ENCODE data around the gene TP63.

The TP63 gene

GRCh38 chr3:189830401-189830800 lies 199.2 kb downstream of the TP63 start:
- no peaks in the 10 kb centered on the region for H3K9me3 ChIP-seq (ENCODE audit: low read length)
- H3K9me2 ChIP-seq (ENCODE audit: low read depth, low read length): no peaks in the 10 kb centered on the region
- H3K79me2 ChIP-seq (ENCODE audit: insufficient read depth, low read length): no peaks in the 10 kb centered on the region

DNA sequence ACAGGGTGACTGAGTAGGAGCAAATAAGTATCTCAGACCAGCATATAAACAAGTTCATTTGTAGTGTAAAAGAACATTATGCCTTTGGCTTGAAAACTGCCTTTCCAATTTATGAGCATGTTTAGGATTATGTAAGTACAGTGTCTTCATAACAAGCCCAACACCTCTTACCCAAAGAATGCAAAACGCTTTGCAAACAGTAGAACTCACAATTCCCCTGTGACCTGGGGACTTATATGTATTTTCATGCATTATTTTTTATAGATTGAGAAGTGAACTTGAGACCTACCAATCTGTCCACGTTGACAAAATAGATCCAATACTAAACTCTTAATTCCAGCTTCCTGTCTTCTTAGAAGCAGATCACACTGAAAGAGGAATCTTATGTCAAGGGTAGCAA lies 202.1 kb downstream of the TP63 start:
- Histone ChIP-seq H3K27me3 (ENCODE audit: insufficient read depth, low read length) (no peaks in the 10 kb centered on the region), H3K27ac (ENCODE audit: low read depth, low read length, poor library complexity, severe bottlenecking) (no peak overlapping the region), H3K9ac (ENCODE audit: low read length) (no peak overlapping the region), H3F3A (ENCODE audit: insufficient read depth, low read length) (no peaks in the 10 kb centered on the region), H3K9me3 (ENCODE audit: low read length) (no peaks in the 10 kb centered on the region), H3K9me2 (ENCODE audit: low read depth, low read length) (no peaks in the 10 kb centered on the region), H3K4me2 (ENCODE audit: low read length) (no peak overlapping the region), H4K20me1 (ENCODE audit: insufficient read depth, low read length) (no peaks in the 10 kb centered on the region), H3K79me2 (ENCODE audit: insufficient read depth, low read length) (no peaks in the 10 kb centered on the region), H3K4me3 (ENCODE audit: low read depth, low read length, poor library complexity, severe bottlenecking) (no peak overlapping the region), H2AFZ (ENCODE audit: low read length) (no peak overlapping the region), H3K36me3 (ENCODE audit: insufficient read depth, low read length) (no peaks in the 10 kb centered on the region), H3K4me1 (ENCODE audit: insufficient read depth, low read length, severe bottlenecking) (peaks cover 45% of the 10 kb centered on the region)
- TF ChIP-seq EZH2 (IDR thresholded peaks at IDR 0.05; ENCODE audit: borderline replicate concordance, low read length): no peak
- TF ChIP-seq CTCF (IDR thresholded peaks at IDR 0.05; ENCODE audit: low read length): no peak

More at GRCh38 chr3:189830401-189830800, 199.2 kb downstream of the TP63 start:
- Histone ChIP-seq H3K27me3 (ENCODE audit: insufficient read depth, low read length) (no peaks in the 10 kb centered on the region), H3K9ac (ENCODE audit: low read length) (no peak overlapping the region), H3K4me3 (ENCODE audit: low read depth, low read length, poor library complexity, severe bottlenecking) (no peak overlapping the region), H4K20me1 (ENCODE audit: insufficient read depth, low read length) (no peaks in the 10 kb centered on the region), H2AFZ (ENCODE audit: low read length) (no peak overlapping the region), H3K27ac (ENCODE audit: low read depth, low read length, poor library complexity, severe bottlenecking) (no peak overlapping the region), H3F3A (ENCODE audit: insufficient read depth, low read length) (no peaks in the 10 kb centered on the region), H3K36me3 (ENCODE audit: insufficient read depth, low read length) (no peaks in the 10 kb centered on the region), H3K4me2 (ENCODE audit: low read length) (no peak overlapping the region), H3K4me1 (ENCODE audit: insufficient read depth, low read length, severe bottlenecking) (peaks cover 24% of the 10 kb centered on the region)
- TF ChIP-seq EZH2 (IDR thresholded peaks at IDR 0.05; ENCODE audit: borderline replicate concordance, low read length): no peak
- no peak for TF ChIP-seq CTCF (IDR thresholded peaks at IDR 0.05; ENCODE audit: low read length)

DNA sequence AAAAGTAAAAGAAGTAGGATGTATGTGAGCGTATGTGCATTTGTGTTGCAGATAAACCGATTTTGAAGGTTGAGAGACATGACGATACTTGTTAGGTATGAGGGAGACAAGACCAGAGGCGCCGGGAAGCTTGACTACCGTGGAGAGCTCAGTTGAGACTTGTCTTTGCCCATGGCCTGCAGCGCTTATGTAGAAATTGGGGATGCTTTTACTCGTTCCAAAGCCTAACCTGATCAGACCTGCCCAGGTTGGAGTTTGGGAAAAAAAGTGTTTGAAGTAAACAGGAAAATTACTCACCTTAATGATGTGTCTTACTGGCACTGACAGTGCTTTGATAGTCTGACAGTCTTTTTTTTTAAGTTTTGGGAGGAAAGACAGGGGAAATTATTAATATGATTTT lies 202.8 kb downstream of the TP63 start:
- Histone ChIP-seq H3K9ac (ENCODE audit: low read length) (no peak overlapping the region), H3K36me3 (ENCODE audit: insufficient read depth, low read length) (no peaks in the 10 kb centered on the region), H3K4me1 (ENCODE audit: insufficient read depth, low read length, severe bottlenecking) (peaks cover 46% of the 10 kb centered on the region), H3K27me3 (ENCODE audit: insufficient read depth, low read length) (no peaks in the 10 kb centered on the region), H3K4me3 (ENCODE audit: low read depth, low read length, poor library complexity, severe bottlenecking) (no peak overlapping the region), H3K9me3 (ENCODE audit: low read length) (no peaks in the 10 kb centered on the region), H3K4me2 (ENCODE audit: low read length) (no peak overlapping the region), H2AFZ (ENCODE audit: low read length) (no peak overlapping the region), H3K27ac (ENCODE audit: low read depth, low read length, poor library complexity, severe bottlenecking) (no peak overlapping the region), H3F3A (ENCODE audit: insufficient read depth, low read length) (no peaks in the 10 kb centered on the region), H3K9me2 (ENCODE audit: low read depth, low read length) (no peaks in the 10 kb centered on the region), H3K79me2 (ENCODE audit: insufficient read depth, low read length) (no peaks in the 10 kb centered on the region), H4K20me1 (ENCODE audit: insufficient read depth, low read length) (no peaks in the 10 kb centered on the region)
- TF ChIP-seq EZH2 (IDR thresholded peaks at IDR 0.05; ENCODE audit: borderline replicate concordance, low read length): no peak
- TF ChIP-seq CTCF (IDR thresholded peaks at IDR 0.05; ENCODE audit: low read length): no peak
